C4-2B (cell line): Measurements from ENCODE around the gene DUS3L.

ENCODE experiments used
- H3K27ac ChIP-seq: fragments of 450-650 bp; 2 replicates; pipeline ENCODE4 v1.5.1; 2017
- ZFX ChIP-seq: fragments of 450-650 bp; IDR thresholded peaks from 2 replicates; pipeline ENCODE4 v1.6.1; 2017
- TF ChIP-seq, protein P1 (sequence below): fragments of 450-650 bp; conservative IDR thresholded peaks from 2 replicates; pipeline ENCODE4 v1.5.1; 2017; ENCODE audit warnings: mild to moderate bottlenecking

DUS3L gene

GRCh38 chr19:5803441-5803751, 12.4 kb upstream of the DUS3L start:
- no peak for TF ChIP-seq ZFX
- TF ChIP-seq, protein P1, sequence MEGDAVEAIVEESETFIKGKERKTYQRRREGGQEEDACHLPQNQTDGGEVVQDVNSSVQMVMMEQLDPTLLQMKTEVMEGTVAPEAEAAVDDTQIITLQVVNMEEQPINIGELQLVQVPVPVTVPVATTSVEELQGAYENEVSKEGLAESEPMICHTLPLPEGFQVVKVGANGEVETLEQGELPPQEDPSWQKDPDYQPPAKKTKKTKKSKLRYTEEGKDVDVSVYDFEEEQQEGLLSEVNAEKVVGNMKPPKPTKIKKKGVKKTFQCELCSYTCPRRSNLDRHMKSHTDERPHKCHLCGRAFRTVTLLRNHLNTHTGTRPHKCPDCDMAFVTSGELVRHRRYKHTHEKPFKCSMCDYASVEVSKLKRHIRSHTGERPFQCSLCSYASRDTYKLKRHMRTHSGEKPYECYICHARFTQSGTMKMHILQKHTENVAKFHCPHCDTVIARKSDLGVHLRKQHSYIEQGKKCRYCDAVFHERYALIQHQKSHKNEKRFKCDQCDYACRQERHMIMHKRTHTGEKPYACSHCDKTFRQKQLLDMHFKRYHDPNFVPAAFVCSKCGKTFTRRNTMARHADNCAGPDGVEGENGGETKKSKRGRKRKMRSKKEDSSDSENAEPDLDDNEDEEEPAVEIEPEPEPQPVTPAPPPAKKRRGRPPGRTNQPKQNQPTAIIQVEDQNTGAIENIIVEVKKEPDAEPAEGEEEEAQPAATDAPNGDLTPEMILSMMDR = no peak
- peak overlapping the region; percentile 23 for H3K27ac ChIP-seq

- no peak overlapping the region for H3K27ac ChIP-seq
These were observed 11.0 kb upstream of the DUS3L start for GRCh38 chr19:5801796-5802619.

DNA sequence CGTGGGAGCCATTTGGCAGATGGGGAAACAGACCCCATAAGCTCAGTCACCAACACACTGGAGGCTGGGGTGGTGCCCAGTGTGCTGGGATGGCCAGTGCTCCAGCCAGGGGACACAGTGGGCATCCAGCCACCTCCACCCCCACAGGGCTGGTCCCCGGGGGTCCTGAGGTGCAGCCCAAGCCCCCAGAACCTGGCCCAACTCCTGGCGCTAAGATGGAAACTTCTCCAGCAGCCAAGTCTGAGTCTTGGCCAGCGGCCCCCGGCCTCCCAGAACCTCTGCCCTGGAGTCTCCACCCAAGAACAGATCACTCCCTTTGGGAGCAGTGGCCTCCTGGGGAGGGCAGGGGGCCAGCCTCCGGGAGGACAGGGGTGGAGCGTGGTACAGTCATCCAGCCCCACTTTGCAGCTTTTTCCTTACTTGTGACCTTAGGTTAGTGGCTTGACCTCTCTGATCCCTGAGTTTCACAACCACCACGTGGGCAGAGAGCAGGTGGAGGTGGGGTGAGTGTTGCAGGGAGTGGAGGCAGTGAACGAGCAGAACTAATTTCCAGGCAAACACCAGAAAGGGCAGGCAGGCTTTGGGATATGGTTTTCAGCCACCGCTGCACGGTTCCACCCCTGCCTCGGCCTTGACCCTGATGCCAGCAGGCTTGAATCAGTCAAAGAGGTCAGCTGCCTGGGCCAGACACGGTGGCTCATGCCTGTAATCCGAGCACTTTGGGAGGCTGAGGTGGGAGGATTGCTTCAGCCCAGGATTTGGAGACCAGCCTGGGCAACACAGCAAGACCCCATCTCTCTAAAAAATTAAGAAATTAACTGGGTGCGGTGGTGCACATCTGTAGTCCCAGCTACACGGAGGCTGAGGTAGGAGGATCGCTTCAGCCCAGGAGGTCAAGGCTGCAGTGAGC, 9.7 kb upstream of the DUS3L start:
- TF ChIP-seq, protein P1 = no peak
- TF ChIP-seq ZFX = no peak
- H3K27ac ChIP-seq = no peak overlapping the region

More at GRCh38 chr19:5801796-5802619, 11.0 kb upstream of the DUS3L start:
- TF ChIP-seq ZFX = no peak
- TF ChIP-seq, protein P1 = no peak

DNA sequence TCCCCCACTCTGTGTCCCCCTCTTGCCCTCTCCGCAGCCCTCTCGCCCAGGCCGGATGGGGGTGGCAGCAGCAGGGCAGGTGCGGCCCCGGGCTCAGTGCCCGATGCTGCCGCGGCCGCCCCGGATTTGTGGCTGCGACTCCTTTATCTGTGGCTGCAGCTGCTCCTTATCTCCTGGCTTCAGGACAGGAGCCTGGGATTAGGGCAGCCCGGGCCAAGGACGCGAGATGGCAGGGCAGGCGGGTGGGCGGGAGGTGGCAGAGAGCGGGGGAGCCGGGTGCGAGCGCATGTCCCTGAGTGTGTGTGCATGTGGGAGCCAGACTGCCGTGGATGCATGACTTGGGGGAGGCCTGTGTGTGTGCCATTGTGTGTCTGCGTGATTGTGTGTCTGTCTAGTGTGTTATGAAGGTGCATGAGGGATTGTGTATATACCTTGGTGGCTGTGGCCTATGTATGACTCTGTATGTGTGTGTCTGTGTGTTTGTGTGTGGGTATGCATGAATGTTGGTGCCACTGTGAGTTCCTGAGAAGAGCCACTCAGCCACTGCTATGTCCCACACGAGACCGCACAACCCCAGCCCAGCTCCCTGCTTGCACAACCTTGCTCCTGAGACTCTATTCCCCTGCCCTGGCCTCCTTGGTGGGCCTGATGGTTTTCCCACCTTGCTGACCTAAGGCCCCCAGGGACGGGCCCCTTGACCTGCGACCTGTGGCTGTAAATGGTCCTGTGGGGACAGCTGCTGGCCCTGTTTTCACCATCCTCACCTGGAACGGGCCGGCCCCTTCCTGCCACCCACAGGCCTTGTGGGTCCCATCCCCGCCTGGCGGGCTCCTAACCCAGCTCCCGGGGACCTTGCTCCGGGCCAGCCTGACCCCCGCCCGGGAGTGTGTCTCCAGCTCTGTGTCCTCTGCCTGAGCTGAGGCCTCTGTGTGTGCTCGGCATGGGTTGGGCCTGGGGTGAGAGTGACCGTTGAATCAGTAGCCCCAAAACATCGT, 8.6 kb upstream of the DUS3L start:
- no peak for TF ChIP-seq ZFX
- TF ChIP-seq, protein P1 = no peak
- no peak overlapping the region for H3K27ac ChIP-seq

DNA sequence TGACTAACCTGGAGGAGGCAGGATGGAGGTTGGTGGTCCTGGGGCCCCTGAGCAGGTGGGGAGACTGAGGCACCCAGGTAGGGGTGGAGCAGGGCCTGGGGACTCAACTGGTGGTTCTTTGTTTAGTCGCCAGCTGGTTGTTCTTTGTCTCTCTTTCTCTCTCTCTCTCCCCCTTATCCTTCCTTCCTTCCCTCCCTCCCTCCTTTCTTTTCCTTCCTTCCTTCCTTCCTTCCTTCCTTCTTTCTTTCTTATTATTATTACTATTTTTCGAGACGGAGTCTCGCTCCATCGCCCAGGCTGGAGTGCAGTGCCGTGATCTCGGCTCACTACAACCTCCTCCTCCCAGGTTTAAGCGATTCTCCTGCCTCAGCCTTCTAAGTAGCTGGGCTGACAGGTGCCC, 7.3 kb upstream of the DUS3L start:
- TF ChIP-seq, protein P1 = no peak
- no peak for TF ChIP-seq ZFX
- no peak overlapping the region for H3K27ac ChIP-seq

DNA sequence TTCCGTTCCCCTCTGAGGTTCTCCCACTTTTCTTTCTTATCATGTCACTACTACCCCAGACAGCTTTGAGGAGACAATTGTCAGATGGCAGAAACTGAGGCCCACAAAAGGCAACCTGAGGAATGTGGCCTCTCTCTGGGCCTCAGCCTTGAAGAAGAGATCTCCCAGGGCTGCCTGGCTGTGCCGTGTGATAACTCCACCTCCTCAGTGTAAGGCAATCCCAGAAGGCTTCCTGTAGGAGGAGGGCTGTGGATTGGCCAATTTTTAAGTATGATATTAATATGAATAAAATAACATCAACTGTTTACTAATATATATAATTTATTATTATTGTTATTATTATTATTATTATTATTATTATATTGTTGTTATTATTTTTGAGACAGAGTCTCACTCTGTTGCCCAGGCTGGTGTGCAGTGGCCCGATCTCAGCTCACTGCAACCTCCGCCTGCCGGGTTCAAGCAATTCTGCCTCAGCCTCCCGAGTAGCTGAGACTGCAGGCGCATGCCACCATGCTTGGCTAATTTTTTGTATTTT, 4.5 kb upstream of the DUS3L start:
- TF ChIP-seq, protein P1 = no peak
- no peak for TF ChIP-seq ZFX
- no peak overlapping the region for H3K27ac ChIP-seq
